K562 treated with DMSO at 1 percent for 4 hours (cell line): Measurements from ENCODE around the gene OR2M7. TPM values are rescaled to one million over a fixed set of nuclear protein-coding genes. Genes with fewer than 3 reads are reported as not detected.

Experiments
- total RNA-seq: library from RNA; unstranded; fragments of 300-600 nt; gene quantifications from 2 replicates; pipeline ENCODE4 v1.2.3, GENCODE V29; 2022; ENCODE audit not compliant: insufficient read depth

OR2M7 gene
- total RNA-seq, result not detected in 2 replicates

DNA sequence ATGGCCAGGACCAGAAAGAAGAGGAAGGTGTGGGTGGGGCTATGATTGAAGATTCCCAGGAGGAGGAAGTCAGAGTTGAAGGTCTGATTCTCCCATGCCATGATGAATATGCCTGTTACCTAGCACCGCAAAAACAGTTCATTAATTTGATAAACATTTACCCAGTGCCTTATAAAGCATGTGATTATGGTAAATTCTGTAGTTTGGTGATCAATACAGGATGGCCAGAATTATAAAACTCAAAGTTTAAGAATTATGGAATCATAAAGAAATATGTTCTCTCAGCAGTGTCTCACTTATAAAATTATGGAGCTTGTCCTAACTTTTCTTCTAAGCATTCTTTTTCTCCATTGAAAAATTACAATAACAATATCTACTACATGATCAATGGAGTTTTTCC, at the start of gene OR2M7:
TSS of gene OR2M7 (minus strand) at position 101 of the 400 bp plus-strand sequence. CDS start at position 101, 0 bp downstream.

GRCh38 chr1:248361121-248361715, 36.9 kb upstream of the OR2M7 start, which contains the start of gene OR2T4:
TSS of gene OR2T4 (plus strand) at chr1:248361665. CDS start at chr1:248361665, 0 bp downstream.

GRCh38 chr1:248348475-248348874, 24.1 kb upstream of the OR2M7 start, which contains the start of gene OR14C36:
TSS of gene OR14C36 (plus strand) at chr1:248348775. CDS start at chr1:248348775, 0 bp downstream.

DNA sequence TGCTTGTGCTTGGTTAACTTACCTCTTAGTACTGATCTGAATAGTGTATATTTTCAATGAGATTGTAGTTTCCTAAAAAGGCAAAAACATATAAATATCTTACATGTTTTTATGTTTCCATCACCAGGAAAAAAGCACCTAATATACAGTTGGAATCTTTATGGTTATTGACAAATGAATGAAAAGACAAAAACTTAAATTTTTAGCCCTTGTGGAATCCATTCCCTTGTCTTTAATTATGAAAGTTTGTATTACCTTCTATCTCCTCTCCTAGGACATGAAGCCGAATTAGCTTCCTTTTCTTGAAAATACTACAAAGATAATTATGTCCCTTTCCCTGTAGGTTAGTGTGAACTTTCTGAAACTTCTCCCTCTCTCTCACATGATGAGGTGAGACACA, 21.0 kb downstream of the OR2M7 start, which contains the start of gene OR2T12:
TSS of gene OR2T12 (minus strand) at position 101 of the 400 bp plus-strand sequence. CDS start 7,846 bp downstream, outside the sequence.

DNA sequence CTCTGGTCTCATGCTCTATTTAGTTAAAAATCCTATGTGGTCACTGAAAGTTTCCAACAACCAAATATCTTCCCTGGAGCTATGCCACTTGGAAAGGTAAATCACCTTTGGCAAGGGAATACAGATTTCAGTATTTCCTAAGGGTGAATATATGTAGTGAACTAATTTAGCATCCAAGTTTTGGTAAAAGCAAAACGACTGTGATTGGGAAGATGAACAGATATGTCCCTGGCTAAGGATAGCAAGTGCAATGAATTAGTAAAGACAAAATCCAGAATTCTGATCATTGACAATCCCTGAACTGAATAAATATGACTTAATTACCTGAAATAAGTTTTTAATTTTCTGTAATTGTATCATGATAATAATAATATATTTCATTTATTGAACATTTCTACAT, 46.5 kb downstream of the OR2M7 start, which contains the start of gene OR2T33:
TSS of gene OR2T33 (minus strand) at position 101 of the 400 bp plus-strand sequence. CDS start 4,162 bp downstream, outside the sequence.

Other genes with a start within 250 kb of the OR2M7 start
- not detected in 2 replicates for gene OR2L13, start 229.4 kb downstream of the OR2M7 start, total RNA-seq
- not detected in 2 replicates for gene OR2M5, start 179.4 kb downstream of the OR2M7 start, total RNA-seq
- not detected in 2 replicates for gene OR2M2, start 149.7 kb downstream of the OR2M7 start, total RNA-seq
- gene OR2M3, start 127.3 kb downstream of the OR2M7 start, total RNA-seq, result not detected in 2 replicates
- not detected in 2 replicates for gene OR2M4, start 93.2 kb downstream of the OR2M7 start, total RNA-seq
- not detected in 2 replicates for gene OR2T33, start 46.6 kb downstream of the OR2M7 start, total RNA-seq
- not detected in 2 replicates for gene OR2T12, start 21.1 kb downstream of the OR2M7 start, total RNA-seq
- gene OR14C36, start 24.2 kb upstream of the OR2M7 start, total RNA-seq, result not detected in 2 replicates
- gene OR2T4, start 37.1 kb upstream of the OR2M7 start, total RNA-seq, result not detected in 2 replicates
- not detected in 2 replicates for gene OR2T6, start 51.2 kb upstream of the OR2M7 start, total RNA-seq
- gene OR2T1, start 78.5 kb upstream of the OR2M7 start, total RNA-seq, result not detected in 2 replicates
- gene OR2T2, start 121.1 kb upstream of the OR2M7 start, total RNA-seq, result not detected in 2 replicates
- not detected in 2 replicates for gene OR2T3, start 148.8 kb upstream of the OR2M7 start, total RNA-seq
- not detected in 2 replicates for gene OR2T5, start 164.0 kb upstream of the OR2M7 start, total RNA-seq
- gene OR2G6, start 183.5 kb upstream of the OR2M7 start, total RNA-seq, result not detected in 2 replicates
- gene OR2T29, start 238.2 kb upstream of the OR2M7 start, total RNA-seq, result not detected in 2 replicates